Osteocyte (in vitro differentiated cells): Measurements from ENCODE around the gene ANTXR1. TPM values are rescaled to one million over a fixed set of nuclear protein-coding genes. Genes with fewer than 3 reads are reported as not detected.

ENCODE experiments used
- DNase-seq: peaks from one replicate; pipeline ENCODE4 v3.0.0; 2021; ENCODE audit warnings: mixed read lengths; ENCODE audit not compliant: unreplicated experiment; ENCODE audit errors: extremely low spot score
- H3K27ac Mint-ChIP-seq: one replicate; pipeline ENCODE4 v1.8.0; 2021; ENCODE audit warnings: mild to moderate bottlenecking, mixed read lengths; ENCODE audit not compliant: unreplicated experiment
- H3K27me3 Mint-ChIP-seq: one replicate; pipeline ENCODE4 v1.8.0; 2021; ENCODE audit warnings: mixed read lengths; ENCODE audit not compliant: unreplicated experiment
- H3K36me3 Mint-ChIP-seq: one replicate; pipeline ENCODE4 v1.8.0; 2021; ENCODE audit warnings: mixed read lengths; ENCODE audit not compliant: unreplicated experiment
- H3K4me1 Mint-ChIP-seq: one replicate; pipeline ENCODE4 v1.8.0; 2021; ENCODE audit warnings: mixed read lengths; ENCODE audit not compliant: unreplicated experiment
- H3K4me3 Mint-ChIP-seq: one replicate; pipeline ENCODE4 v1.8.0; 2021; ENCODE audit warnings: mild to moderate bottlenecking, moderate library complexity, mixed read lengths; ENCODE audit not compliant: unreplicated experiment
- H3K9me3 Mint-ChIP-seq: one replicate; pipeline ENCODE4 v1.8.0; 2021; ENCODE audit warnings: mixed read lengths; ENCODE audit not compliant: unreplicated experiment
- CTCF ChIP-seq: fragments of 200-600 bp; sonication (generic); IDR thresholded peaks from 2 replicates; pipeline ENCODE4 v1.5.0; 2021; ENCODE audit warnings: antibody characterized with exemption, mild to moderate bottlenecking, moderate library complexity
- total RNA-seq: library from RNA; stranded (reverse); gene quantifications from 2 replicates; pipeline ENCODE4 v1.2.1, GENCODE V29; 2021

The ANTXR1 gene
- total RNA-seq, 1 donor from 2014 or later = 144 TPM

GRCh38 chr2:69163556-69163955 is 150.6 kb downstream of the ANTXR1 start:
- H3K27ac Mint-ChIP-seq = peak overlapping the region; percentile 69
- peaks cover 44% of the 10 kb centered on the region for H3K36me3 Mint-ChIP-seq

GRCh38 chr2:69164061-69164778 is 151.2 kb downstream of the ANTXR1 start:
- H3K4me3 Mint-ChIP-seq = no peak overlapping the region
- no peak overlapping the region for H3K27ac Mint-ChIP-seq
- no peak for TF ChIP-seq CTCF
- DNase-seq = no peak
- peaks cover 48% of the 10 kb centered on the region for H3K36me3 Mint-ChIP-seq
- H3K27me3 Mint-ChIP-seq = no peaks in the 10 kb centered on the region
- H3K9me3 Mint-ChIP-seq = no peaks in the 10 kb centered on the region
- peaks cover 31% of the 10 kb centered on the region for H3K4me1 Mint-ChIP-seq

More at GRCh38 chr2:69163556-69163955, 150.6 kb downstream of the ANTXR1 start:
- DNase-seq = no peak
- H3K27me3 Mint-ChIP-seq = no peaks in the 10 kb centered on the region
- TF ChIP-seq CTCF = no peak
- no peaks in the 10 kb centered on the region for H3K9me3 Mint-ChIP-seq
- H3K4me1 Mint-ChIP-seq = peaks cover 31% of the 10 kb centered on the region
- no peak overlapping the region for H3K4me3 Mint-ChIP-seq

DNA sequence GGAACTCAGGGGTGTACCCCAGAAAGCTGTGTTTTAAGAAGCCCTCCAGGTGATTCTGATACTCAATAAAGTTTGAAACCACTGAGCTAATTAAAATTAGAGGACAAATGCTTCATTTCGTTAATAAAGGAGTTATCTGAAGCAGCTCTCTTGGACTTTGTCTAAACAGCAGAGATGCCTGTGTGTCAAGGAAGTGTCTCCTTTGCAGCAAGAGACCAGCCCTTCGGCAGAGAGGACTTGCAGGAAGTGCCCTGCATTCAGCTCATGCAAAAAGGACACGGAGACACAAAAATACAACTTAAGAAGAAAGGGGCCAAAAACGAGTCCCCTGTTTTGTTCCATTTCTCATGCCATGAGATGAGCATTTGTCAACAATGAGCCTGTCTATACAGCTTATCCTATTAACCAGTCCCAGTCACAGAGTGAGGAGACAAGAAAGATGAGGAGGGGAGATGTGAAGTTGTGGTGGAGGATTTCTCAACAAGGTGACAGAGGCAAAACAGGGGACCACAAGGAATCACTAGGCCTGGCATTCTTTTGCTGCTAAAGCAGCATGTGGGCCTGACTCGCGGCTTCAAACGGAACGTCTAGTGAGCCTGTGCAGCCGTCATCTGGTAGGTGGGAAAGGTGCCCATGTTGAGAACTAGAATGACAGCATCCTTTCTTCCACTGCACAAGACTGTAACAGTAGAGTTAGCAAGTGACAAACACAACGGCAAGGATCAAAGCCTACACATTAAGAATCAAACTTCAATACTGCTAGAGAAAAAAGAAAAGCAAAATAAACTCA is 152.3 kb downstream of the ANTXR1 start:
- Mint-ChIP-seq H3K9me3 (no peaks in the 10 kb centered on the region), H3K27me3 (no peaks in the 10 kb centered on the region), H3K4me3 (no peak overlapping the region), H3K27ac (no peak overlapping the region), H3K4me1 (peaks cover 30% of the 10 kb centered on the region), H3K36me3 (peaks cover 42% of the 10 kb centered on the region)
- no peak for TF ChIP-seq CTCF
- no peak for DNase-seq

- DNase-seq = no peak
- H3K36me3 Mint-ChIP-seq = peaks cover 43% of the 10 kb centered on the region
- H3K27me3 Mint-ChIP-seq = no peaks in the 10 kb centered on the region
- H3K27ac Mint-ChIP-seq = no peak overlapping the region
- TF ChIP-seq CTCF = no peak
- H3K9me3 Mint-ChIP-seq = no peaks in the 10 kb centered on the region
- no peak overlapping the region for H3K4me3 Mint-ChIP-seq
- peaks cover 36% of the 10 kb centered on the region for H3K4me1 Mint-ChIP-seq
Measured at GRCh38 chr2:69166465-69166811, 153.5 kb downstream of the ANTXR1 start.

GRCh38 chr2:69166812-69167468 is 154.0 kb downstream of the ANTXR1 start:
- Mint-ChIP-seq H3K9me3 (no peaks in the 10 kb centered on the region), H3K36me3 (peaks cover 45% of the 10 kb centered on the region), H3K27me3 (no peaks in the 10 kb centered on the region), H3K27ac (no peak overlapping the region), H3K4me1 (peaks cover 32% of the 10 kb centered on the region), H3K4me3 (no peak overlapping the region)
- TF ChIP-seq CTCF = no peak
- DNase-seq = no peak
